ENCODE data around the gene CDC42EP2. TPM values are rescaled to one million over a fixed set of nuclear protein-coding genes. Genes with fewer than 3 reads are reported as not detected.

CDC42EP2 gene
- total and polyA plus RNA-seq, 10 of the 15 experiments (the other 5 are each of a cell fraction or from before 2014, with no cell fraction given) = 0.03 to 1.2 (median 0.09) TPM; not detected in 3

DNA sequence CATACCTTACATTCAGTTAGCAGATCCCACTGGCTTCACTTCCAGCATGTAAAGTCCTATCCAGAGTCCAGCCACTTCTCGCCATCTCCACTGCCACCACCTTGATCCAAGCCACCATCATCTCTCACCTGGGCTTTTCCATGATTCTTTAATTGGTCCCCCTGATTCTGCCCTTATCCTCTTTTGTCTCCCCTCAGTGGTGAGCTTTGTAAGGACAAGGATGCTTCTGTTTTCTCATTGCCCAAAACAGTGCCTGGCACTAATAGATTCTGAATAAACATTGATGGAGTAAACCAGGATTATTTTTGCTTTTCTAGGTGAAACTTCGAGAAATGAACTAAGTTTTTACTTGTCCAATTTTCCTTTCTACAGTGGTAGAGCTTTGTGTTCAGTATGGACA lies 48.5 kb upstream of the CDC42EP2 start:
- Histone ChIP-seq H4K20me1 (ENCODE audit: control insufficient read depth, insufficient read depth) (no peaks in the 10 kb centered on the region), H3K4me2 (ENCODE audit: control insufficient read depth, insufficient read depth) (peak overlapping the region; percentile 25; the same call in 1 of the 2 replicates), H2AFZ (ENCODE audit: control insufficient read depth, low read depth, low read length) (no peak overlapping the region), H3K79me2 (ENCODE audit: control insufficient read depth, insufficient read depth, low read length) (peaks cover 34% of the 10 kb centered on the region), H3K9me3 (replicated peaks; ENCODE audit: control insufficient read depth, insufficient read depth, low read length) (no peaks in the 10 kb centered on the region), H3K27me3 (replicated peaks in 1 of 2; ENCODE audit: control insufficient read depth in 2 of 2, insufficient read depth in 2 of 2, low read length in 1 of 2) (no peaks in the 10 kb centered on the region), H3K4me1 (ENCODE audit: control insufficient read depth, insufficient read depth, low read length) (no peaks in the 10 kb centered on the region; the same call in 1 of the 2 replicates), H3K27ac (ENCODE audit: control insufficient read depth, insufficient read depth) (peak overlapping the region; percentile 6; the same call in 1 of the 2 replicates), H3K4me3 (no peak overlapping the region), H3K9ac (ENCODE audit: control insufficient read depth, insufficient read depth, low read length) (no peak overlapping the region), H3K36me3 (ENCODE audit: control insufficient read depth in 2 of 2, insufficient read depth in 2 of 2, low read length in 1 of 2) (peaks cover 0 to 15% of the 10 kb centered on the region in 2 experiments; a peak in 3 of 4 replicates)
- CTCF ChIA-PET = interaction anchor here (1.1 to 4.4 kb wide), 9 partner anchors 8 to 73 kb away, joined by 3 to 25 read pairs (median 7); partner anchors contain the start of gene CDC42EP2
- FAIRE-seq = no peak
- SMC1A ChIA-PET (ENCODE audit: uncharacterized antibody, unreplicated experiment) = interaction anchor here (0.6 to 2.3 kb wide), 9 partner anchors 9 to 166 kb away, joined by 3 to 11 read pairs (median 4); partner anchors contain the start of gene CDC42EP2
- intact Hi-C loops (cut with micrococcal nuclease; ENCODE audit: unreplicated experiment) (no loop called here), in situ Hi-C loops (cut with MboI) (no loop called here)
- POLR2A ChIA-PET = interaction anchor here (0.5 to 0.8 kb wide), 3 partner anchors 23 to 489 kb away, joined by 3 to 5 read pairs (median 3); no protein-coding TSS in a partner anchor
- DNase-seq (ENCODE audit: low read depth, low spot score) = no peak
- BruUV-seq (replicated peaks) = no TSS peak
- RAD21 ChIA-PET (ENCODE audit: unreplicated experiment) = interaction anchor here (1.2 to 1.5 kb wide), 3 partner anchors 9 to 41 kb away, joined by 3 to 7 read pairs (median 4); no protein-coding TSS in a partner anchor
- no peak for ATAC-seq
- no peak for TF ChIP-seq CHD4 (IDR thresholded peaks at IDR 0.05)
- no peak for TF ChIP-seq ATF7 (IDR thresholded peaks at IDR 0.05; ENCODE audit: low read depth)
- no peak for TF ChIP-seq SMARCA5 (IDR thresholded peaks at IDR 0.05)
- TF ChIP-seq, protein P1, sequence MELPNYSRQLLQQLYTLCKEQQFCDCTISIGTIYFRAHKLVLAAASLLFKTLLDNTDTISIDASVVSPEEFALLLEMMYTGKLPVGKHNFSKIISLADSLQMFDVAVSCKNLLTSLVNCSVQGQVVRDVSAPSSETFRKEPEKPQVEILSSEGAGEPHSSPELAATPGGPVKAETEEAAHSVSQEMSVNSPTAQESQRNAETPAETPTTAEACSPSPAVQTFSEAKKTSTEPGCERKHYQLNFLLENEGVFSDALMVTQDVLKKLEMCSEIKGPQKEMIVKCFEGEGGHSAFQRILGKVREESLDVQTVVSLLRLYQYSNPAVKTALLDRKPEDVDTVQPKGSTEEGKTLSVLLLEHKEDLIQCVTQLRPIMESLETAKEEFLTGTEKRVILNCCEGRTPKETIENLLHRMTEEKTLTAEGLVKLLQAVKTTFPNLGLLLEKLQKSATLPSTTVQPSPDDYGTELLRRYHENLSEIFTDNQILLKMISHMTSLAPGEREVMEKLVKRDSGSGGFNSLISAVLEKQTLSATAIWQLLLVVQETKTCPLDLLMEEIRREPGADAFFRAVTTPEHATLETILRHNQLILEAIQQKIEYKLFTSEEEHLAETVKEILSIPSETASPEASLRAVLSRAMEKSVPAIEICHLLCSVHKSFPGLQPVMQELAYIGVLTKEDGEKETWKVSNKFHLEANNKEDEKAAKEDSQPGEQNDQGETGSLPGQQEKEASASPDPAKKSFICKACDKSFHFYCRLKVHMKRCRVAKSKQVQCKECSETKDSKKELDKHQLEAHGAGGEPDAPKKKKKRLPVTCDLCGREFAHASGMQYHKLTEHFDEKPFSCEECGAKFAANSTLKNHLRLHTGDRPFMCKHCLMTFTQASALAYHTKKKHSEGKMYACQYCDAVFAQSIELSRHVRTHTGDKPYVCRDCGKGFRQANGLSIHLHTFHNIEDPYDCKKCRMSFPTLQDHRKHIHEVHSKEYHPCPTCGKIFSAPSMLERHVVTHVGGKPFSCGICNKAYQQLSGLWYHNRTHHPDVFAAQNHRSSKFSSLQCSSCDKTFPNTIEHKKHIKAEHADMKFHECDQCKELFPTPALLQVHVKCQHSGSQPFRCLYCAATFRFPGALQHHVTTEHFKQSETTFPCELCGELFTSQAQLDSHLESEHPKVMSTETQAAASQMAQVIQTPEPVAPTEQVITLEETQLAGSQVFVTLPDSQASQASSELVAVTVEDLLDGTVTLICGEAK (IDR thresholded peaks at IDR 0.05; ENCODE audit: borderline replicate concordance) = no peak
- TF ChIP-seq RCOR1 (conservative IDR thresholded peaks at IDR 0.05; ENCODE audit: low read depth, low read length) = no peak
- TF ChIP-seq, protein P2, sequence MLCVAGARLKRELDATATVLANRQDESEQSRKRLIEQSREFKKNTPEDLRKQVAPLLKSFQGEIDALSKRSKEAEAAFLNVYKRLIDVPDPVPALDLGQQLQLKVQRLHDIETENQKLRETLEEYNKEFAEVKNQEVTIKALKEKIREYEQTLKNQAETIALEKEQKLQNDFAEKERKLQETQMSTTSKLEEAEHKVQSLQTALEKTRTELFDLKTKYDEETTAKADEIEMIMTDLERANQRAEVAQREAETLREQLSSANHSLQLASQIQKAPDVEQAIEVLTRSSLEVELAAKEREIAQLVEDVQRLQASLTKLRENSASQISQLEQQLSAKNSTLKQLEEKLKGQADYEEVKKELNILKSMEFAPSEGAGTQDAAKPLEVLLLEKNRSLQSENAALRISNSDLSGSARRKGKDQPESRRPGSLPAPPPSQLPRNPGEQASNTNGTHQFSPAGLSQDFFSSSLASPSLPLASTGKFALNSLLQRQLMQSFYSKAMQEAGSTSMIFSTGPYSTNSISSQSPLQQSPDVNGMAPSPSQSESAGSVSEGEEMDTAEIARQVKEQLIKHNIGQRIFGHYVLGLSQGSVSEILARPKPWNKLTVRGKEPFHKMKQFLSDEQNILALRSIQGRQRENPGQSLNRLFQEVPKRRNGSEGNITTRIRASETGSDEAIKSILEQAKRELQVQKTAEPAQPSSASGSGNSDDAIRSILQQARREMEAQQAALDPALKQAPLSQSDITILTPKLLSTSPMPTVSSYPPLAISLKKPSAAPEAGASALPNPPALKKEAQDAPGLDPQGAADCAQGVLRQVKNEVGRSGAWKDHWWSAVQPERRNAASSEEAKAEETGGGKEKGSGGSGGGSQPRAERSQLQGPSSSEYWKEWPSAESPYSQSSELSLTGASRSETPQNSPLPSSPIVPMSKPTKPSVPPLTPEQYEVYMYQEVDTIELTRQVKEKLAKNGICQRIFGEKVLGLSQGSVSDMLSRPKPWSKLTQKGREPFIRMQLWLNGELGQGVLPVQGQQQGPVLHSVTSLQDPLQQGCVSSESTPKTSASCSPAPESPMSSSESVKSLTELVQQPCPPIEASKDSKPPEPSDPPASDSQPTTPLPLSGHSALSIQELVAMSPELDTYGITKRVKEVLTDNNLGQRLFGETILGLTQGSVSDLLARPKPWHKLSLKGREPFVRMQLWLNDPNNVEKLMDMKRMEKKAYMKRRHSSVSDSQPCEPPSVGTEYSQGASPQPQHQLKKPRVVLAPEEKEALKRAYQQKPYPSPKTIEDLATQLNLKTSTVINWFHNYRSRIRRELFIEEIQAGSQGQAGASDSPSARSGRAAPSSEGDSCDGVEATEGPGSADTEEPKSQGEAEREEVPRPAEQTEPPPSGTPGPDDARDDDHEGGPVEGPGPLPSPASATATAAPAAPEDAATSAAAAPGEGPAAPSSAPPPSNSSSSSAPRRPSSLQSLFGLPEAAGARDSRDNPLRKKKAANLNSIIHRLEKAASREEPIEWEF (IDR thresholded peaks at IDR 0.05; ENCODE audit: insufficient replicate concordance, low read depth, low read length) = no peak
- TF ChIP-seq, protein P3, sequence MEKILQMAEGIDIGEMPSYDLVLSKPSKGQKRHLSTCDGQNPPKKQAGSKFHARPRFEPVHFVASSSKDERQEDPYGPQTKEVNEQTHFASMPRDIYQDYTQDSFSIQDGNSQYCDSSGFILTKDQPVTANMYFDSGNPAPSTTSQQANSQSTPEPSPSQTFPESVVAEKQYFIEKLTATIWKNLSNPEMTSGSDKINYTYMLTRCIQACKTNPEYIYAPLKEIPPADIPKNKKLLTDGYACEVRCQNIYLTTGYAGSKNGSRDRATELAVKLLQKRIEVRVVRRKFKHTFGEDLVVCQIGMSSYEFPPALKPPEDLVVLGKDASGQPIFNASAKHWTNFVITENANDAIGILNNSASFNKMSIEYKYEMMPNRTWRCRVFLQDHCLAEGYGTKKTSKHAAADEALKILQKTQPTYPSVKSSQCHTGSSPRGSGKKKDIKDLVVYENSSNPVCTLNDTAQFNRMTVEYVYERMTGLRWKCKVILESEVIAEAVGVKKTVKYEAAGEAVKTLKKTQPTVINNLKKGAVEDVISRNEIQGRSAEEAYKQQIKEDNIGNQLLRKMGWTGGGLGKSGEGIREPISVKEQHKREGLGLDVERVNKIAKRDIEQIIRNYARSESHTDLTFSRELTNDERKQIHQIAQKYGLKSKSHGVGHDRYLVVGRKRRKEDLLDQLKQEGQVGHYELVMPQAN (conservative IDR thresholded peaks at IDR 0.05) = no peak
- TF ChIP-seq, protein P4, sequence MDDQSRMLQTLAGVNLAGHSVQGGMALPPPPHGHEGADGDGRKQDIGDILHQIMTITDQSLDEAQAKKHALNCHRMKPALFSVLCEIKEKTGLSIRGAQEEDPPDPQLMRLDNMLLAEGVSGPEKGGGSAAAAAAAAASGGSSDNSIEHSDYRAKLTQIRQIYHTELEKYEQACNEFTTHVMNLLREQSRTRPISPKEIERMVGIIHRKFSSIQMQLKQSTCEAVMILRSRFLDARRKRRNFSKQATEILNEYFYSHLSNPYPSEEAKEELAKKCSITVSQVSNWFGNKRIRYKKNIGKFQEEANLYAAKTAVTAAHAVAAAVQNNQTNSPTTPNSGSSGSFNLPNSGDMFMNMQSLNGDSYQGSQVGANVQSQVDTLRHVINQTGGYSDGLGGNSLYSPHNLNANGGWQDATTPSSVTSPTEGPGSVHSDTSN (IDR thresholded peaks at IDR 0.05; ENCODE audit: insufficient replicate concordance, low read depth, low read length) = no peak
- TF ChIP-seq CREB1 (IDR thresholded peaks at IDR 0.05; ENCODE audit: low read depth) = no peak
- WGBS (ENCODE audit: insufficient coverage, insufficient replicate concordance, low lambda C conversion rate, missing lambda C conversion rate) = 100% methylated on average over 2 of the region's 2 CpGs

All from GM12878 (cell line).